Spleen (tissue), 11 donors: ENCODE results near the gene HTR2A. TPM values are rescaled to one million over a fixed set of nuclear protein-coding genes. Genes with fewer than 3 reads are reported as not detected.

Source experiments
- DNase-seq: peaks from one replicate; pipeline ENCODE4 v3.0.0-alpha.2; 2020
- H3K27ac ChIP-seq, 8 donors: fragments of 200-600 bp; sonication (generic) in 7 of 8; 1 replicate in 4 of 8; 2 replicates in 4 of 8; pipeline versions ENCODE4 v1.5.0 to v1.8.0; 2016 to 2021; ENCODE audit warnings: inconsistent platforms in 4 of 8, mild to moderate bottlenecking in 4 of 8, moderate library complexity in 1 of 8
- H3K27me3 ChIP-seq, 7 donors: fragments of 200-600 bp; sonication (generic) in 6 of 7; replicated peaks in 1 of 7; 1 replicate in 4 of 7; 2 replicates in 3 of 7; pipeline versions ENCODE4 v1.5.0 to v1.8.0; 2016 to 2021; ENCODE audit warnings: inconsistent platforms in 3 of 7, mild to moderate bottlenecking in 1 of 7
- H3K36me3 ChIP-seq, 6 donors: fragments of 200-600 bp; sonication (generic) in 5 of 6; 1 replicate in 4 of 6; 2 replicates in 2 of 6; pipeline versions ENCODE4 v1.5.0 to v1.8.0; 2016 to 2021; ENCODE audit warnings: inconsistent platforms in 2 of 6
- H3K4me1 ChIP-seq, 6 donors: fragments of 200-600 bp; sonication (generic) in 5 of 6; 1 replicate in 3 of 6; 2 replicates in 3 of 6; pipeline versions ENCODE4 v1.5.0 to v1.8.0; 2016 to 2021; ENCODE audit warnings: inconsistent platforms in 3 of 6
- H3K4me3 ChIP-seq, 8 donors: fragments of 200-600 bp; sonication (generic) in 7 of 8; 1 replicate in 4 of 8; 2 replicates in 4 of 8; pipeline versions ENCODE4 v1.5.0 to v1.8.0; 2016 to 2021; ENCODE audit warnings: inconsistent platforms in 4 of 8, mild to moderate bottlenecking in 4 of 8, moderate library complexity in 2 of 8
- H3K9me3 ChIP-seq, 8 donors: fragments of 200-600 bp; sonication (generic) in 7 of 8; 1 replicate in 4 of 8; 2 replicates in 4 of 8; pipeline versions ENCODE4 v1.5.0 to v1.8.0; 2016 to 2021; ENCODE audit warnings: inconsistent platforms in 4 of 8
- POLR2A ChIP-seq, 3 donors: fragments of 450-650 bp; IDR thresholded peaks; one replicate each; pipeline ENCODE4 v1.5.1; 2017; ENCODE audit warnings: antibody characterized with exemption in 3 of 3, mild to moderate bottlenecking in 1 of 3
- POLR2AphosphoS5 ChIP-seq, 3 donors: sonication (generic); formaldehyde crosslinking; IDR thresholded peaks; one replicate each; pipeline ENCODE4 v1.5.1; 2017; ENCODE audit warnings: antibody characterized with exemption in 3 of 3
- WGBS, 5 donors: extraction: QIAGEN DNeasy Blood & Tissue Kit in 3 of 5; methylation state at CpG; one replicate each; pipeline versions ENCODE4 v1.1.5 to v1.1.7; 2013 to 2018; 5-methylcytosine and 5-hydroxymethylcytosine counted together
- intact Hi-C: fragments of 100-400 bp; cut with DNase I; formaldehyde crosslinking; loops from one replicate; pipeline ENCODE4 v1.15.0; 2023; ENCODE audit warnings: low total_unique reads
- polyA plus RNA-seq, 3 donors: library from polyadenylated mRNA; stranded (reverse); fragments of 200-250 nt; gene quantifications; one replicate each; pipeline ENCODE4 v1.2.1, GENCODE V29; 2013
- total RNA-seq, 7 donors: library from RNA; depleted of rRNA in 3 of 7; stranded (reverse); fragments of >200 nt in 3 of 7; fragmentation: NEBNext Ultra II Directional in 4 of 7; extraction: Animal tissue kit (Norgen Biotek cat#: 25700) in 4 of 7; gene quantifications; one replicate each; pipeline versions ENCODE4 v1.1.0 to v1.2.1, GENCODE V29; 2016 to 2021
- TF ChIP-seq, protein P1 (sequence below), 11 experiments: fragments of 200-600 bp in 7 of 11; fragments of 450-650 bp in 4 of 11; sonication (generic) in 4 of 11; IDR thresholded peaks in 8 of 11; conservative IDR thresholded peaks in 3 of 11; 1 replicate in 7 of 11; 2 replicates in 4 of 11; pipeline versions ENCODE4 v1.4.0 to v1.8.0; 2016 to 2021; ENCODE audit warnings: antibody characterized with exemption in 11 of 11, inconsistent platforms in 4 of 11, mild to moderate bottlenecking in 1 of 11
- donor health status: healthy with polysubstance abuse.
- donor health status: DM: no; HTN: no; CAD: no; lungs with moderate emphysema.
- donor health status: DM: no; HTN: no; CAD: no.
- donor health status: Bipolar disorder and iron deficiency.
- donor health status: healthy.
- donor health status: DM: no; HTN: no; CAD: no.
- donor health status: DM: yes; HTN: yes; CAD: no.

HTR2A gene
- total and polyA plus RNA-seq, 10 donors: 0.03 to 0.15 (median 0.07) TPM; not detected in 7

DNA sequence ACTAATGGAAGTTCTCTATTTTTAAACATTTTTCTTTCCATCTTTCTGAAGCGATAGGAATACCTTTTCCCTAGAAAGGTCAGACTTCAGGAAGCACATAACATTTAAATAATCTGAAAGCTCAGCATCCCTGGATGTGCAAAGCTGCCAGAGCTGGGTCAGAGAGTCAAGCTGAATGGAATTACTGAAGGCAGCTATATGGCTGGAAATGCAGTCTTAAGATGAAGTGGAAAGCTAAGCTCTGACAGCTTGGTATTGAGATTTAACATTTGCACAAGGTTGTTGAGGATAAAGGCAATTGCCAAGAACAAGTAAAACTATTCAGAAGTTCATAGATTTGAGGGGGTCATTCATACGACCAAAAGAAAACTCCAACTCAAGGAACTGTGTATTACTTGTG, 28.8 kb downstream of the HTR2A start:
- whole genome bisulfite sequencing, 5 donors: 53 to 81% (median 71%) methylated on average over 2 of the region's 2 CpGs
- H3K9me3 ChIP-seq: no peaks in the 10 kb centered on the region
- H3K27ac ChIP-seq: no peak overlapping the region
- DNase-seq: no peak
- H3K27me3 ChIP-seq: peaks cover 0 to 3% (median 0%) of the 10 kb centered on the region in 7 donors
- no peak overlapping the region for H3K4me3 ChIP-seq
- TF ChIP-seq POLR2AphosphoS5 (IDR thresholded peaks at IDR 0.05): no peak
- no peak for TF ChIP-seq POLR2A (IDR thresholded peaks at IDR 0.05)
- TF ChIP-seq, protein P1, sequence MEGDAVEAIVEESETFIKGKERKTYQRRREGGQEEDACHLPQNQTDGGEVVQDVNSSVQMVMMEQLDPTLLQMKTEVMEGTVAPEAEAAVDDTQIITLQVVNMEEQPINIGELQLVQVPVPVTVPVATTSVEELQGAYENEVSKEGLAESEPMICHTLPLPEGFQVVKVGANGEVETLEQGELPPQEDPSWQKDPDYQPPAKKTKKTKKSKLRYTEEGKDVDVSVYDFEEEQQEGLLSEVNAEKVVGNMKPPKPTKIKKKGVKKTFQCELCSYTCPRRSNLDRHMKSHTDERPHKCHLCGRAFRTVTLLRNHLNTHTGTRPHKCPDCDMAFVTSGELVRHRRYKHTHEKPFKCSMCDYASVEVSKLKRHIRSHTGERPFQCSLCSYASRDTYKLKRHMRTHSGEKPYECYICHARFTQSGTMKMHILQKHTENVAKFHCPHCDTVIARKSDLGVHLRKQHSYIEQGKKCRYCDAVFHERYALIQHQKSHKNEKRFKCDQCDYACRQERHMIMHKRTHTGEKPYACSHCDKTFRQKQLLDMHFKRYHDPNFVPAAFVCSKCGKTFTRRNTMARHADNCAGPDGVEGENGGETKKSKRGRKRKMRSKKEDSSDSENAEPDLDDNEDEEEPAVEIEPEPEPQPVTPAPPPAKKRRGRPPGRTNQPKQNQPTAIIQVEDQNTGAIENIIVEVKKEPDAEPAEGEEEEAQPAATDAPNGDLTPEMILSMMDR (IDR thresholded peaks at IDR 0.05 in 8 of 11, conservative IDR thresholded peaks at IDR 0.05 in 3 of 11): no peak
- intact Hi-C loops: no loop called here
- peaks cover 0 to 12% (median 3%) of the 10 kb centered on the region in 6 donors for H3K4me1 ChIP-seq
- H3K36me3 ChIP-seq: no peaks in the 10 kb centered on the region

DNA sequence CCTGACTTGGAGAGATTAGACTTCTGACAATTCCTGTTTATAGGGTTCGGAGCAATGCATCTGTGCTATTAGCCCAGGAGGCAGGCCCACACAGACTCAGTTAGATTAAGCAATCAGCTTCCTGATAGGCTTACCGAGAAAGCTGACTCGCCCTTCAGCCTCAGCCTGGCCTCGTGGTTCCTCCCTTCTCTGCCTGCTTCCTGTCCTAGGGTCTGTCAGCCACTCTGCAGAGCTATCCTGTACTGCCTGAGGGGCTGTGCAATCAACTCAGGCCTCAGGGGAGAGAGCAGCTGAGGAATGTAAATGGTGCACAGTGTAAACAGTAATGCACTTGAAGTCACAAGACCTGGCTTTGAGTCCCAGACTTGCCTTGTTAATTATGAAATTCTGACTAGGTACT, 30.7 kb downstream of the HTR2A start:
- Histone ChIP-seq H3K4me3 (no peak overlapping the region), H3K27me3 (peaks cover 0 to 3% (median 0%) of the 10 kb centered on the region in 7 donors), H3K27ac (no peak overlapping the region), H3K36me3 (no peaks in the 10 kb centered on the region), H3K4me1 (peaks cover 0 to 12% (median 3%) of the 10 kb centered on the region in 6 donors), H3K9me3 (no peaks in the 10 kb centered on the region)
- WGBS, 5 donors: 7 to 22% (median 11%) methylated on average over 2 to 4 of the region's 4 CpGs
- DNase-seq: no peak
- intact Hi-C loops: no loop called here
- TF ChIP-seq, protein P1 (IDR thresholded peaks at IDR 0.05 in 8 of 11, conservative IDR thresholded peaks at IDR 0.05 in 3 of 11): no peak
- TF ChIP-seq POLR2AphosphoS5 (IDR thresholded peaks at IDR 0.05) (no peak), POLR2A (IDR thresholded peaks at IDR 0.05) (no peak)

DNA sequence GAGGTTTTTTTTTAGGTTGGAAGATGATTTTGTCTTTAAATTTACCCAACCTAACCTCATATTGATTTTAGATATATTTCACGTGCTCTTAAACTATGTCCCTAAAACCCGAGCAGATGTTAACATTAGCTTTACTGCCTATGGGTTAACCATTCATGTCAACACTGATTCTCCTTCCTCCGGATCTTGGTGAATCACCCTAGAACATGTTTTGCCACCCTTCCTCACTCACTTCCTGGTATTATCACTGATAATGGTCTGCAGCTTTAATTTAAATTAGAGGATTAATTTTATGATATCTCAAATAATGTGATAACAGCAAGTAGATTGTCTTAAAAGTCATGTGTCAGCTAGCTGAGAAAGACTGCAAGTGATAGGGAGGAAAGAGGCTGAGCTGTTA, 31.9 kb downstream of the HTR2A start:
- Histone ChIP-seq H3K4me3 (no peak overlapping the region), H3K9me3 (no peaks in the 10 kb centered on the region), H3K4me1 (peaks cover 0 to 12% (median 3%) of the 10 kb centered on the region in 6 donors), H3K36me3 (no peaks in the 10 kb centered on the region), H3K27me3 (no peaks in the 10 kb centered on the region), H3K27ac (no peak overlapping the region)
- WGBS, 5 donors: 68 to 81% (median 74%) methylated on average over 3 of the region's 3 CpGs
- no peak for DNase-seq
- intact Hi-C loops: no loop called here
- no peak for TF ChIP-seq POLR2AphosphoS5 (IDR thresholded peaks at IDR 0.05)
- no peak for TF ChIP-seq POLR2A (IDR thresholded peaks at IDR 0.05)
- TF ChIP-seq, protein P1 (IDR thresholded peaks at IDR 0.05 in 8 of 11, conservative IDR thresholded peaks at IDR 0.05 in 3 of 11): no peak

DNA sequence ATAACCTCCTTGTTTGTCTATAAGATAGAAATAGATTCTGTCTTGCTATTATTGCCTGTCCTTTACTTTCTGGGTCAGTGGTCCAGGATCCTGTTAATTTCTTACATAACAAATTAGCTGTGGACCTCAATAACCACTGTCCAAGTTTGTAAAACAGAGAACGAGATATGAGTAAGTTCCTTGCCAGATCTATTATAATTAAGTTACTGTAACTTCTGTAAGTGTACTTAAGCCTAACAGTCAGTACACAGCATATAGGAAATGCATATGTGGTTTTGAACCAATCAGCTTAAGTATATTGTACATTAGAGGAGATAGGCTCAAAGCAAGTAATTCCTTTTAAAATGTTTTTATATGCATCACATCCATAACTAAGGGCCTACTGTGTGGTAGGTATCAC, 34.9 kb downstream of the HTR2A start:
- Histone ChIP-seq H3K36me3 (no peaks in the 10 kb centered on the region), H3K27ac (no peak overlapping the region), H3K4me3 (no peak overlapping the region), H3K27me3 (no peaks in the 10 kb centered on the region), H3K9me3 (no peaks in the 10 kb centered on the region), H3K4me1 (peaks cover 0 to 12% (median 3%) of the 10 kb centered on the region in 6 donors)
- no peak for DNase-seq
- TF ChIP-seq POLR2A (IDR thresholded peaks at IDR 0.05): no peak
- TF ChIP-seq, protein P1 (IDR thresholded peaks at IDR 0.05 in 8 of 11, conservative IDR thresholded peaks at IDR 0.05 in 3 of 11): no peak
- TF ChIP-seq POLR2AphosphoS5 (IDR thresholded peaks at IDR 0.05): no peak
- WGBS, 5 donors: 39 to 70% (median 48%) methylated on average over 1 of the region's 1 CpG
- intact Hi-C loops: no loop called here
